NCI-H2227 (cell line): ENCODE data around the gene ZBTB17.
"Not testable (repeated sequence)": the region's sequence is repeated elsewhere in the genome, so short reads cannot be mapped to it uniquely, and the experiment has no call there.

Experiments
- DNase-seq: peaks from one replicate; lab custom pipeline; 2025; ENCODE audit not compliant: unreplicated experiment; lab: John Stamatoyannopoulos, UW

ZBTB17 gene

GRCh38 chr1:15900662-15901279, 75.1 kb downstream of the ZBTB17 start:
- no peak for DNase-seq

GRCh38 chr1:15899266-15899665, 76.6 kb downstream of the ZBTB17 start:
- no peak for DNase-seq

GRCh38 chr1:15896841-15897610, 78.9 kb downstream of the ZBTB17 start:
- not testable (repeated sequence) for DNase-seq

GRCh38 chr1:15895233-15895632, 80.7 kb downstream of the ZBTB17 start:
- no peak for DNase-seq

GRCh38 chr1:15892857-15893599, 82.9 kb downstream of the ZBTB17 start:
- peak; percentile 38 for DNase-seq
